NCI-H1105 treated with DMSO at 0.1 percent for 48 hours (cell line): ENCODE measurements around the gene NDUFS1.
"Not testable (repeated sequence)": the region's sequence is repeated elsewhere in the genome, so short reads cannot be mapped to it uniquely, and the experiment has no call there.

Experiments
- DNase-seq: peaks from one replicate; lab custom pipeline; 2025; lab: John Stamatoyannopoulos, UW

The NDUFS1 gene

DNA sequence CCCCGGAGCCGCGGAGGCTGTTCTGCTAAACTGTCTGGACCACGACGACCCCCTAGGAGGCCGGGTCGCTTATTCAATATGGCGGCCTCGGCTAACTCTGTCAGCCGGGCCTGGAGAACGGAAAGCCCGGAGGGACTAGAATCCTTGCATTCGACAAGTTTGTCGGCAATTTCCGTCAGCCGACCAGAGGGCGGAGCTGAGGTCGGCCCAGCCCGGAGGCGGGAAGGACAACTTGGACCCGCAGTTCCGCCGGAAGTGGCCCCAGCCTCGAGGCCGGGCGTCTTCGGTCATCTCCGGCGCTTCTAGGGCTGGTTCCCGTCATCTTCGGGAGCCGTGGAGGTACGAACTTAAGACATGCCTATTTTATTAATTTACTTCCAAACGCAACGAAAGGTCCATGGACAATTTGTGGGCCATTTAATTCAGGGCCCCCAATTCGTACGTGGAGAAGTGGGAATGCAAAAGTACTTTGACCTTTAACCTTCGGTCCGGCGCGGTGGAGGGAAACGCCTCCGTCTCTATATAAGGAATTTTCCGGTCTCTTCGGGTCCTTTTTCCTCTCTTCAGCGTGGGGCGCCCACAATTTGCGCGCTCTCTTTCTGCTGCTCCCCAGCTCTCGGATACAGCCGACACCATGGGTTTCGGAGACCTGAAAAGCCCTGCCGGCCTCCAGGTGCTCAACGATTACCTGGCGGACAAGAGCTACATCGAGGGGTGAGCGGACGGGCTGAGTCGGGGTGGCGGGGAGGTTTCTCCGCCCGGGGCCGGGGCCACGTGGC, at the start of gene NDUFS1, which contains the start of gene EEF1B2:
Gene NDUFS1, minus strand, starts transcription at position 99 of the 779 bp plus-strand sequence. CDS start 5,766 bp downstream, outside the sequence.
Gene EEF1B2, plus strand, starts transcription at position 550 of the 779 bp plus-strand sequence. Its CDS starts 85 bp downstream, at position 635.
- peak; percentile 95 for DNase-seq

DNA sequence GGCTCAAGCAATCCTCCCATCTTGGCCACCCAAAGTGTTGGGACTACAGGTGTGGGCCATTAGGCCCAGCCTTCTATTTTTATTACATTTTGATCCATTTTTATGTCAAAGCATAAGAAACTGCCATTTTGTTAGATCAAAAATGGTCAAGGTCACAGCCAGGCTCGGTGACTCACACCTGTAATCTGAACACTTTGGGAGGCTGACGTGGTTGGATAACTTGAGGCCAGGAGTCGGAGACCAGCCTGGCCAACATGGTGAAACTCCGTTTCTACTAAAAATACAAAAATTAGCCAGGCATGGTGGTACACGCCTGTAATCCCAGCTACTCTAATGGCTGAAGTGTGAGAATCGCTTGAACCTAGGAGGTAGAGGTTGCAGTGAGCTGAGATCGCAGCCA, 49.7 kb upstream of the NDUFS1 start:
- no peak for DNase-seq

DNA sequence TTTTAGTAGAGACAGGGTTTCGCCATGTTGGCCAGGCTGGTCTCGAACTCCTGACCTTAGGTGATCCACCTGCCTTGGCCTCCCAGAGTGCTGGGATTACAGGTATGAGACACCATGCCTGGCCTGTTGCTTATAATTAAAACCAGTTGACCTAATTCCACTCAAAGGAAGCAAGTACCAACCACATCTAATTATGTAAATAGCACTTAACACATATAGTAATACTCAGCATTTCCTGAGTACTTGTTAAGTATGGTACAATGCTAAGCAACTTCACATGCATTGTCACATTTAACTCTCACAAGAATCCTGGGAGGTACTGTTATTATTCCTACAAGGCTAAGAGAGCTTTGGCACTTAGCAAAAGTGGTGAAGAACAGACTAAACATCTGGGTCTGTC, 48.1 kb upstream of the NDUFS1 start:
- DNase-seq: not testable (repeated sequence)

DNA sequence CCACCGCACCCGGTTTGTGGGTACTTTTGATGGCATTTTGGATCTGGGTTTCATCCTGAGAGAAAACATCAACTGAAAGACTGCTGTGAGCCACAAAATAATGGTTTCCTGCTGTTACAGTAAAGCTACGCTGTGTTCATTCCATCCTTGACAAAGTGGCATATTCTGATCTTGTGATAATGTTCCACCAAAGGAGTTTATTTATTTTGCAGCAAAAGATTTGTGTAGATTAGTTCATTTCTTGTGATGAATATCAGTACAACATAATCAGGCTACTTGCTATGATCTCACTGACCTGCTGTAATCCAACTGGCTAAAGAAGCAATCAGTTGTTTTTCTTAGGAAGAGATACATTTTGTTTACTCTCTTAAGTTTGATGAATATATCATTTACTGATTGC, 45.5 kb upstream of the NDUFS1 start:
- no peak for DNase-seq

DNA sequence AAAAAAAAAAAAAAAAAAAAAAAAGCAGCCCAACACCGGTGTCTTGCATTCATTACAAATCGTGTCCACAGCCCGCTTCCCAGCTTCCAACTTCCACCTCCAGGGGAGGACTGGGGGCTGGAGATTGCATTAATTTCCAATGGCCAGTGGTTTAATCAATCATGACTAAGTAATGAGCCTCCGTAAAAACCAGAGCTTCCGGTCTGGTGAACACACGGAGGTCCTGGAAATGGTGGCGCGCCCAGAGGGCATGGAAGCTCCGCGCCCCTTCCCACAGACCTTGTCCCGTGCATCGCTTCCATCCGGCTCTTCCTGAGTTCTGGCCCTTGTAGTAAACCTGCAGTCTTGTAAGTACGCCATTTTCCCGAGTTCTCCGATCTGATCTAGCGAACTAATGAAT, 44.1 kb upstream of the NDUFS1 start:
- DNase-seq: no peak

DNA sequence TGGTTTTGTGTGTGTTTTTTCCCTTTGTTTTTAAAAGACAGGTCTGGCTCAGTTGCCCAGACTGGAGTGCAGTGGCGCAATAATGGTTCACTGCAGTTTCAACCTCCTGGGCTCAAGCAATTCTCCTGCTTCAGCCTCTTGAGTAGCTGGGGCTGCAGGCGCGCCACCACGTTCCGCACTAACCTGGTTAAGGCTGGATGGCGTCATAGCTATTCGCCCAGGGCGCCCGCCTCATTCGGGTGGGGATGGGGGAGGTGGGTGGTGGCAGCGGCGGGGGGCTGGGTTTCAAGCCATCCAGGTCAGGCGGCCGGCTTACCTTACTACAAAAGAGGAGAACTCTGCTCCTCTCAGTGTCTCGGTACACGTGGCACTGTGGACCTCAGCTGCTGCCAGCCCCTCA, 43.2 kb upstream of the NDUFS1 start:
- DNase-seq: no peak

DNA sequence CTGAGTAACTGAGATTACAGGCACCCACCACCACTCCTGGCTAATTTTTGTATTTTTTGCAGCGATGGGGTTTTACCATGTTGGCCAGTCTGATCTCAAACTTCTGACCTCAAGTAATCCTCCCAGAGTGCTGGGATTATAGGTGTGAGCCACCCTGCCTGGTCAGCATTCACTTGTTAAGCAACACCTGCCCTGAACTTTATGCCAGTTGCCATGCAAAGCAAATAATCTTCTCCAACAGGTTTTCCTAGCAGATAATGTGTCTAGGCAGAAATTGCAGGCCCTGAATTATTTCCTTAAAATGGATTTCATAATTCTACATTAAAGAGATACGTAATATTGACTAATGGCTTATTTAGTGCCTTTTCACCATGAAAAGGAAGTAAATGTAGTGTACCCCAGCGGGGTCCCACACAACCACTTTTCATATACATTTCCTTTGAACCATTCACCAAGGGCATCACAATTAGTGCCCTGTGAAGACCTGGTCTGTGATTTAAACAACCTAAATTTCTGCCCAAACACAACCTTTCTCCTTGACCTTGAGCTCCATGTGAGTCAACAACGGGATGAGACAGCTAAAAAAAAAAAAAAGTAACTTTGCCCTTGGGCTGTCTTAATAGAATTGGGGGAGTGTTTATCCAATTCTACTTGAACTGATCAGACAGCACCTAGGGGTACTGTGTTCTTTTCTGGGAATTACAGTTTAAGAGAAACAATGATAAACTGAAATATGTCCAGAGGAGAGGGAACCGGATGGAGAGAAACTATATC, 42.0 kb upstream of the NDUFS1 start:
- DNase-seq: no peak

DNA sequence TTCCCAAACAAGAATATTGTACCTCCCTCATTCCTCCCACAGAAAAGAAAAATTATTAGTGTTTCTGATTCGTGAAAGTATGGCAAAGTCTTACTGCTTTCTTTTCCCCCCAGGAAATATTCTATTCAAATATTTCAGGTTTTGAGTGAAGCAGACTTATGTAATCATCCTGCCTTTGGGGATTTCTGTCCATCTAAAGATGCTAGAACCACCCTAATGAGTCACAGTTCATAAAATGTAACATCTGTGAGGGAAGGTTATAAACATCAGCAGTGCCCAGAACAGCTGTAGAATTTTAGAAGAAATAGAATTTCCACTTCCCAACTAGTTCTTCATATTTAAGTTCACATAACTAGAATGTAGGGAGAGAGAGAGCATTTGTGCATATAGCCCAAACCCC, 39.4 kb upstream of the NDUFS1 start:
- no peak for DNase-seq

DNA sequence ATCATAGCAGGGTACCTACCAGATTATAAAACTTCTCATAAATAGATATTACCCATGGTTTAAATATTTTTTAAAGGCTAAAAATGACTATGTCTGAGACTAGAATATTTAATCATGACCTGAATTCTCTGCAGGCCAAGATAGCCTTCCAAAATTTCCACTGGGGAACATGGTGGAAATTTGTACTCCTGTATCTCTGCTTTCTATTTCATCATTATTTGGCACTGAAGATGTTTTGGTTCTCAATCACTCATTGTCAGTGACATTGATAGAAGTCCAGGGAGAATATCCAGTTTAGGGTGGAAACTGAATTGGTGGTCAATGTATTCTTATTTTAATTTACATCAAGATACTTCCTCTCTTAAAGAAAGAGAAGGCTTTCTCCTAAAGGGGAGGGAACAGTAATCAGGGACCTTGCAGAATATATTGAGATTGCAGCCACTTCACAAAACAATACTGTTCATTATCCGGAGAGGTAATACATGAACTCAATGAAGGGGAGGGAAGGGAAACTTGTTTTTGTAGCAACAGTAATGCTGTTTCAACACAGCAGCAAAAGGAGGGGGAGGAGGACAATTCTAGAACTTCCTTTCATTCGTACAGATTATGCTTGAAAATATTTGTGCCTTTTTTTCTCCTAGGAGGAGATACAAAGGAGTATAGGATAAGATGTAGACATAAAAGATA, 34.6 kb upstream of the NDUFS1 start:
- no peak for DNase-seq

DNA sequence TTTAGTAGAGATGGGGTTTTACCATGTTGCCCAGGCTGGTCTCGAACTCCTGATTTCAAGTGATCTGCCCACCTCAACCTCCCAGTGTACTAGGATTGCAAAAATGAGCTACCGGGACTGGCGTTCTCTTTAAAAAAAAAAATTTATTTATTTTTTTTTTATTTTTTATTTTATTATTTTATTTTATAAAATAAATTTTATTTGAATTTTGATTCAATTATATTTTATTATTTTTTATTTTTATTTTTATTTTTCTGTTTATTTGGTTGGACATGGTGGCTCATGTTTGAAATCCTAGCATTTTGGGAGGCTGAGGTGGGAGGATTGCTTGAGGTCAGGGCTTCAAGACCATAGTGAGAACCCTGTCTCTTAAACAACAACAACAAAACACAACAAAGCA, 32.9 kb upstream of the NDUFS1 start:
- no peak for DNase-seq

DNA sequence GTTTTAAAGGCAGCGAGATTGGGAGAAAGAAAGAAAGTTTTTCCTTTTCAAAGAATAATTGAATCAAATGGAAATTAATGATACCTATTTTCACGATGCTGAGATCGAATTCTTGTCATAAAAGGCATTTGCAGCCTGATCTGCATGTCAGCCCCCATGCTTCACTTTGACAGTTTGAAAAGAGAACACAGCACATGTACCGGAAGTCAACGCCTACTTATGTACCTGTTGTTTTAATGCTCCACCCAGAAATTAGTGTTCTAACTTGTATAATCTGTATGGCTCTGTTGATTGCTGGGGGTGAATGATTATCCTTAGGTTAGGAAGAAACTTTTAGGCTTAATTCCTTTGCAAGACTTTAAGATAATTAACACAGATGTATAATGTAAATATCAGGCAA, 31.4 kb upstream of the NDUFS1 start:
- no peak for DNase-seq

DNA sequence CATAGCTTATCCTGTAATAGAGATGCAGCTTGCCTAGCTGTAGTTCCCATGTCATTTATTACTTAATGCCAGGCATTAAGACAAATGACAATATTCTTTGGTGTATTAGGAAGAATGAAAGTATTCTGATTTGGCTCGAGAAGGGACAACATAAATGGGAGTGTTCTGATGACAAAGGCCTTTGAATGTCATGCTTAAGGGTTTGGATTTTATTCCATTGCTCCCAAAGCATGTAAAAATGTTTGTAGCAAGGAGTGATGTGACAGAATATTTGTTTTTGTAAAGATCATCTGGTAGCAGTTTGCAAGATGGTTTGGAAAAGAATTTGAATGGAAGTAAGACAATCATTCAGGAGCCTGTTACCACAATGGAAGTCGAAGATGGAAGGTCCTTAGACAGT, 30.9 kb upstream of the NDUFS1 start:
- no peak for DNase-seq

DNA sequence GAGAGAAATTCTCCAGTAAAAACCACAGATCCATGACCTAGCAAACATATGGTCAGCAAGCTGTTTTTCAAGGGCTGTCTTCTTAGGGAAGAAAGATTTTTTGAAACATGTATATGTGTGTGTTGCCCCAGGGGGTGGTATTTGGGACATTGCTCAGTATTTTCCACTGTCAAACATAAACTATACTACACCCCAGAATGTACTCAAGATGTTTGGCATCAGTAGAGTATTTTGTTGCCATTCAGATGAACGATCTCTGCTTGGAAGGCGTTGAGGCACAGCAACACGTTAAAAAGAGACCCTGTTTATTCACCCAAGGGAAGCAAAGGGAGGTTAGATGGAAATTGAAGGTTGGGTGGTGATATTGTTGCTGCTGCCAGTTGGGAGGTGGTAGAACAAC, 30.4 kb upstream of the NDUFS1 start:
- no peak for DNase-seq

DNA sequence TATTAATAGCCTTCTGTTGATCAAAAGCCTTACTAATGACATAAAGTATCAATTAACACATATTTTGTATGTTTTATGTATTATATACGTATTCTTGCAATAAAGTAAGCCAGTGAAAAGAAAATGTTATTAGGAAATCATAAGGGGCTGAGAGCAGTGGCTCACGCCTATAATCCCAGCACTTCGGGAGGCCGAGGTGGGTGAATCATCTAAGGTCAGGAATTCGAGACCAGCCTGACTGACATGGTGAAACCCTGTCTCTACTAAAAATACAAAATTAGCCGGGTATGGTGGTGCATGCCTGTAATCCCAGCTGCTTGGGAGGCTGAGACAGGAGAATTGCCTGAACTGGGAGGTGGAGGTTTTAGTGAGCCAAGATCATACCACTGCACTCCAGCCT, 22.3 kb upstream of the NDUFS1 start:
- DNase-seq: not testable (repeated sequence)

DNA sequence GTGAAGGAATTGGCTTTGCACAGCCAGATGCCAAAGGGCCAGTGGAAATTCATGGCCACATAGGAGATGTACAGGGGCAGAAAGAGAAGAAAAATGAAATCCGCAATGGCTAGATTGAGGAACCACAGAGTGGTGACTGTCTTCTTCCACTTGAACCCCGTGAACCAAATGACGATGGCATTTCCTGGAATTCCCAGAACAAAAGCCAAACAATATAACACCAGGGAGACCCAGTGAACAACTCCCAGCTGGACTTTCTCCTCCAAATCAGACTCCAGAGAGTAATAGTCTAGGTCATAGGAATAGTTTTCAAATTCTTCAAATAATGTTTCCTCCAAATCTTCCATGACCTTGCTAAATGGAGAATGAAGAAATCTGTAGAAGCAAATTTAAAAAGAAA, 17.7 kb upstream of the NDUFS1 start:
- no peak for DNase-seq

DNA sequence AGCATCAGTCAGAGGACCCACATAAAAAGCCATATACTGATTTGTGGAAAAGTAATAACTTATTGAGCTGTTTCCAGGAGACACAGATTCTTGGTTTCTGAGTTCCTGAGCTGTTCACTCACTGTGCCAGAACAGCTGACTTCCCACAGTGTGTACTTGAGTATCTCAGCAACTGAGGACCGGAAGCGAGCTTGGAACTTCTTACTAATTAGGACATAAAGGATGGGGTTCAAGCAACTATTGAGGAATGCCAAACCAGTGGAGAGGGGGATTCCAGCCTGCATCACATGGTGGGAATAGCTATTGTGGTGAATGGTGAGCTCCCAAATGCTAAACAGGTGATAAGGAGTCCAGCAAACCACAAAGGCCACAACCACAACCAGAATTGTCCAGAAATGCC, 16.9 kb upstream of the NDUFS1 start:
- no peak for DNase-seq

DNA sequence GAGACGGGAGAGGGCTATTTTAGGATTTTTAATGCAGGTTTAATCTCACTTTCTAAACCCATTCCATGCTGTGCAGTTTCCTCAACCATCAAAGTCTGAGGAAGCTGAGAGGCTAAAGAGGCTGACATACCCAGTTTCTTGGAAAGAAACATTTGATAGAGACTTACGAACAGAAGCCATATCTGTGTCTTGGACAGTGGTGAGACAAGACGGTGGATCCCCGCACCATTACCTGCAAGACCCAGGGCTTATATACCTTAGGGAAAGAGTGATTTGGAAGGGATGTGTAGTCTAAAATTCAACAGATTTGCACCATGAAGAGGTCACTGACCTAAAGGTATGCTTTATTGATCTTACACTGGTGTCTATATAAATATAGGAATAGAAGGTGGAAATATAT, 13.9 kb upstream of the NDUFS1 start:
- DNase-seq: no peak

DNA sequence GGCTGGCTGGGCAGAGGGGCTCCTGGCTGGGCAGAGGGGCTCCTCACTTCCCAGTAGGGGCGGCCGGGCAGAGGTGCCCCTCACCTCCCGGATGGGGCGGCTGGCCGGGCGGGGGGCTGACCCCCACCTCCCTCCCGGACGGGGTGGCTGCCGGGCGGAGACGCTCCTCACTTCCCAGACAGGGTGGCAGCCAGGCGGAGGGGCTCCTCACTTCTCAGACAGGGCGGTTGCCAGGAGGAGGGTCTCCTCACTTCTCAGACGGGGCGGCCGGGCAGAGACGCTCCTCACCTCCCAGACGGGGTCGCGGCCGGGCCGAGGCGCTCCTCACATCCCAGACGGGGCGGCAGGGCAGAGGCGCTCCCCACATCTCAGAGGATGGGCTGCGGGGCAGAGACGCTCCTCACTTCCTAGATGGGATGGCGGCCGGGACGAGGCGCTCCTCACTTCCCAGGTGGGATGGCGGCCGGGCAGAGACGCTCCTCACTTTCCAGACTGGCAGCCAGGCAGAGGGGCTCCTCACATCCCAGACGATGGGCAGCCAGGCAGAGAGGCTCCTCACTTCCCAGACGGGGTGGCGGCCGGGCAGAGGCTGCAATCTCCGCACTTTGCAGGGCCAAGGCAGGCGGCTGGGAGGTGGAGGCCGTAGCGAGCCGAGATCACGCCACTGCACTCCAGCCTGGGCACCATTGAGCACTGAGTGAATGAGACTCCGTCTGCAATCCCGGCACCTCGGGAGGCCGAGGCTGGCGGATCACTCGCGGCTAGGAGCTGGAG, 12.6 kb upstream of the NDUFS1 start:
- DNase-seq: not testable (repeated sequence)

DNA sequence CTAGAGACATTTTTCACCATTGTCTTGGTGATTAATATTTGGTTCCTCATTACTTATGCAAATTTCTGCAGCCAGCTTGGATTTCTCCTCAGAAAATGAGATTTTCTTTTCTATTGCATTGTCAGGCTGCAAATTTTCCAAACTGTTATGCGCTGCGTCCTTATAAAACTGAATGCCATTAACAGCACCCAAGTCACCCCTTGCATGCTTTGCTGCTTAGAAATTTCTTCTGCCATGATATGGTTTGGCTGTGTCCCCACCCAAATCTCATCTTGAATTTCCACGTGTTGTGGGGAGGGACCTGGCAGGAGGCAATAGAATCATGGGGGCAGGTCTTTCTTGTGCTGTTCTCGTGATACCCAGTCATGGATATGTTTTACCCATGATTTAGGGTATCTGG, 9.0 kb upstream of the NDUFS1 start:
- DNase-seq: not testable (repeated sequence)

DNA sequence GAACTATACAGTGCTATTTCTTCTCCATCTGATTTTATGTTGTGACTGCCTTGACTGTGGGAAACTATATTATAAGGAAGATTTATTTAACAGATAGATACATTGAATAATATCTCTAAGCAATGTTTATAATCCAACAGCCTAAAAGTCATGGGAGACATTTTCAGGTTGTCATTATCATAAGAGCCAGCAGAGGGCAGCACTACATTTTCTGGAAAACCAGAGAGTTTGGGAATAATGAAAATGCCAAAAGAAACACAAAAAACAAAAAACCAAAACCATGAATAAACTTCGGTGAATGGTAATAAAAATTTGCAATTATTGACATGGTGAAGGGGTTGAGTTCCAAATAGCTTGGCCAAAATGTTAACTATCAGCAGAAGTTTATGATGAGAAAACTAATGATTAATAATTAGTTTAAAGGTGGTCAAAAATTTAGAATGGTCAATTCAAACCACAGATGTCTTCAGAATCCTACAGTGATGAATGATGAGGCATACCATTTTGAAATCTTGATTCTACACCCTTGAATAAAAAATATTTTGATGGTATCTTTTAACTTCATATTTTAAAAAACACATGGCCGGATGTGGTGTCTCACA, 5.1 kb upstream of the NDUFS1 start:
- peak; percentile 14 for DNase-seq

DNA sequence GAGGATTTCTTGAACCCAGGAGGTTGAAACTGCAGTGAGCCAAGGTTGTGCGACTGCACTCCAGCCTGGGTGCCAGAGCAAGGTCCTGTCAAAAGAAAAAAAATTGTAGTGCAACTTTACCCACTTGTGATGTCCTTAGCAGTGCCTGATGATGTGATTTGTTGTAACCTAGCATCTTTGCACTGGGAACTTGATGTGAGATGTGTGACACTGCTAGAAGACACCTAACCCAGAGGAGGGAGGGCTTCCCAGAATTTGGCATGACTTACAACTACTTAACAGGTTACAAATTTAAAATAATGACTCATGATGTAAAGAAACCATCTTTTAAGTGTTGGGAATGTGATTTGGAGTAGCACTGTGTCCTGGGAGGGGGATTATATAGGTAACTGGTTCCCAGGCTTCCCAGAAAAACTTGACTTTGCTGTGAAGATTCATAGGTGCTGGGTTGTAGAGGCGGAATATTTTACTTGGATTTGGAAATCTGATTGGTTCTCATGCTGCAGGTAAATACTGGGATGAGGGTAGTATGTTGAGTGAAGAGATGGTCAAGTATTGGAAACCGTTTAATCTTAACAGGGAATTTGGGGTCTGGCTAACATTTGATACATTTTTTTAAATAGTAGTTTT, 4.1 kb upstream of the NDUFS1 start:
- no peak for DNase-seq
